ENCODE data around the gene ENOX2.
"Not testable (repeated sequence)": the region's sequence is repeated elsewhere in the genome, so short reads cannot be mapped to it uniquely, and the experiment has no call there.

Gene ENOX2

GRCh38 chrX:130830599-130831346 lies 72.2 kb downstream of the ENOX2 start:
- DNase-seq (ENCODE audit: low read depth in 1 of 2, low spot score in 1 of 2): no peak
- no peak for TF ChIP-seq JUND (IDR thresholded peaks at IDR 0.05; ENCODE audit: low read depth)
- in situ Hi-C loops (cut with HindIII; ENCODE audit: low pct_unique_long_range_greater_than_20kb, low sequenced_read_pairs): no loop called here

- DNase-seq (ENCODE audit: low read depth in 1 of 2, low spot score in 1 of 2): no peak
- TF ChIP-seq JUND (IDR thresholded peaks at IDR 0.05; ENCODE audit: low read depth): no peak
- in situ Hi-C loops (cut with HindIII; ENCODE audit: low pct_unique_long_range_greater_than_20kb, low sequenced_read_pairs): no loop called here
Observed at GRCh38 chrX:130829526-130830515, 73.2 kb downstream of the ENOX2 start.

DNA sequence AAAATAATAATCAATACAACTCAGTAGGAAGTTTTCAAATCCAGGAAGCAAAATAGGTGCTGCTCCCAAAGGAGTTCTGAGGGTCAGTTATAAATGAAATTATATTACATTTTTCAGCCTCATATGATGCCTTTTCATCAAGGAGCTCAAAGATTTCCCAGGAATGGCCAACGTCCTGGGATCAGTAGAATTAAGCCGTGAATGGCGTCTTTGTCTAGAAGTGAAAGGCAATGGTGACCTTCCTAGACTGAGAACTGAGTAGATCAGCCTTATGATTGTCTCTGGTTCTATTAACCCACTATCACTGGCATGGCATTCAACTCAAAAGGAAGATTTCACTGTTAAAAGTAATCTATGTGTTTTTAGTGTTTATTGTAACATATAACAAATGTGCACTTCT lies 74.4 kb downstream of the ENOX2 start:
- no peak for TF ChIP-seq JUND (IDR thresholded peaks at IDR 0.05; ENCODE audit: low read depth)
- no peak for DNase-seq (ENCODE audit: low read depth in 1 of 2, low spot score in 1 of 2)
- in situ Hi-C loops (cut with HindIII; ENCODE audit: low pct_unique_long_range_greater_than_20kb, low sequenced_read_pairs): no loop called here

- in situ Hi-C loops (cut with HindIII; ENCODE audit: low pct_unique_long_range_greater_than_20kb, low sequenced_read_pairs): no loop called here
- DNase-seq (ENCODE audit: low read depth in 1 of 2, low spot score in 1 of 2): no peak
- TF ChIP-seq JUND (IDR thresholded peaks at IDR 0.05; ENCODE audit: low read depth): no peak
Observed at GRCh38 chrX:130827648-130828047, 75.4 kb downstream of the ENOX2 start.

DNA sequence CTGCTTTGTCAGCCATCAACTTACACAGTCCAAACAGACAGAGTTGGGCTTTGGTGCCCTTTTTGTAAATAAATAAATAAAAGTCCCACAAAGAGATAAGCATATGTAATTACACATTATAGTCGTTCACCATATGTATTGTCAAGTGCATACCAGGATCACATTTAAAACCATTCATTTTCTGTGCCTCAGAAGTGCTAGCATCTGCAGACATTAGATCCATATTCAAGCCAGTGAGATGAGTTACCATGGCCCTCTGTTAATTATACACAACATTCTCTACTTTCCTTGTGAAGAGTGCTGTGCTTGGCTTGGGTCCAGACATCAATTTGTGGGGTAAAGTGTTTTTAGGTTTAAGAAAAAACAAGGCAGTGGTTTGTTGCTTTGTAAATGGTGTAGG lies 76.8 kb downstream of the ENOX2 start:
- no peak for TF ChIP-seq JUND (IDR thresholded peaks at IDR 0.05; ENCODE audit: low read depth)
- DNase-seq (ENCODE audit: low read depth in 1 of 2, low spot score in 1 of 2): no peak
- in situ Hi-C loops (cut with HindIII; ENCODE audit: low pct_unique_long_range_greater_than_20kb, low sequenced_read_pairs): no loop called here

DNA sequence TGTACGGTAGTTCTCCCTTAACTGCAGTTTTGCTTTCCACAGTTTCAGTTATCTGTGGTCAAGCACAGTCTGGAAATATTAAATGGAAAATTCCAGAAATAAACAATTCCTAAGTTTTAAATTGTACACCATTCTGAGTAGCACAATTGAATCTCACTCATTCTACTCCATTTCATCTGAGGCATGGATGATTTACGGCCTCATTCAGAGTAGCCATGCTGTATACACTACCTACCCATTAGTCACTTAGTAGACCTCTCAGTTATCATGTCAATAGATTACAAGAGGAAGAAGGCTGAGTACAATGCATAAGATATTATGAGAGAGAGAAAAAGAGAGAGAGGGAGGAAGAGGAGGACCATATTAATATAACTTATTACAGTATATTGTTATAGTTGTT lies 77.5 kb downstream of the ENOX2 start:
- in situ Hi-C loops (cut with HindIII; ENCODE audit: low pct_unique_long_range_greater_than_20kb, low sequenced_read_pairs): no loop called here
- TF ChIP-seq JUND (IDR thresholded peaks at IDR 0.05; ENCODE audit: low read depth): no peak
- DNase-seq (ENCODE audit: low read depth in 1 of 2, low spot score in 1 of 2): no peak

DNA sequence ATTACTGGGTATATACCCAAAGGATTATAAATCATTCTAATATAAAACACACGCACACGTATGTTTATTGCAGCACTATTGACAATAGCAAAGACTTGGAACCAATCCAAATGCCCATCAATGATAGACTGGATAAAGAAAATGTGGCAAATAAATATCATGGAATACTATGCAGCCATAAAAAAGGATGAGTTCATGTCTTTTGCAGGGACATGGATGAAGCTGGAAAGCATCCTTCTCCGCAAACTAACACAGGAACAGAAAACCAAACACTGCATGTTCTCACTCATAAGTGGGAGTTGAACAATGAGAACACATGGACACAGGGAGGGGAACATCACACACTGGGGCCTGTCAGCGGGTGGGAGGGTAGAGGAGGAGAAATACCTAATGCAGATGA lies 83.6 kb downstream of the ENOX2 start:
- in situ Hi-C loops (cut with HindIII; ENCODE audit: low pct_unique_long_range_greater_than_20kb, low sequenced_read_pairs); DNase-seq (ENCODE audit: low read depth in 1 of 2, low spot score in 1 of 2): not testable (repeated sequence)

- in situ Hi-C loops (cut with HindIII; ENCODE audit: low pct_unique_long_range_greater_than_20kb, low sequenced_read_pairs): not testable (repeated sequence)
Observed at GRCh38 chrX:130813932-130814331, 89.1 kb downstream of the ENOX2 start.

GRCh38 chrX:130810561-130810960 lies 92.4 kb downstream of the ENOX2 start:
- DNase-seq (ENCODE audit: low read depth in 1 of 2, low spot score in 1 of 2): no peak
- no peak for TF ChIP-seq JUND (IDR thresholded peaks at IDR 0.05; ENCODE audit: low read depth)
- in situ Hi-C loops (cut with HindIII; ENCODE audit: low pct_unique_long_range_greater_than_20kb, low sequenced_read_pairs): no loop called here

More at GRCh38 chrX:130813932-130814331, 89.1 kb downstream of the ENOX2 start:
- DNase-seq (ENCODE audit: low read depth in 1 of 2, low spot score in 1 of 2): not testable (repeated sequence)

- no peak for TF ChIP-seq JUND (IDR thresholded peaks at IDR 0.05; ENCODE audit: low read depth)
- in situ Hi-C loops (cut with HindIII; ENCODE audit: low pct_unique_long_range_greater_than_20kb, low sequenced_read_pairs): no loop called here
- DNase-seq (ENCODE audit: low read depth in 1 of 2, low spot score in 1 of 2): no peak
Observed at GRCh38 chrX:130805903-130806302, 97.1 kb downstream of the ENOX2 start.

GRCh38 chrX:130803537-130803936 lies 99.5 kb downstream of the ENOX2 start:
- DNase-seq (ENCODE audit: low read depth in 1 of 2, low spot score in 1 of 2): no peak
- TF ChIP-seq JUND (IDR thresholded peaks at IDR 0.05; ENCODE audit: low read depth): no peak
- in situ Hi-C loops (cut with HindIII; ENCODE audit: low pct_unique_long_range_greater_than_20kb, low sequenced_read_pairs): no loop called here

DNA sequence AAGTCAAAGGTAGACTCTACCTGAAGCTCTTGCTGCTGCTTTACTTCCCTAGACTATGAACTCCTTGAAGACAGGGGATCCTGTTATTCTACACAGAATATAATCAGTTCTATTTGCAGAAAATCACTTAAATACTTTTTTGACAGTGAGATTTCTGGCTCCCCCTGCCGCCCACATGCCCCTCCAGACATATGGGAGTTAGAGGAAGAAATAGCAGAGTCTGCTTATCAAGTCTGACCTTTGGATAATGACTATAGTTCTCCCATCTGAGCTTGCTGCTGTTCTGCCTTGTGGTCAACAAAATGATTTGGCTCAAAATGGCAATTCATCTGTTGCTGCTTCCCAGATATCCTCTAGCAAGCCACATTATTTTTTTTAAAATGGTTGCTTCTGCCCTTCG lies 101.1 kb downstream of the ENOX2 start:
- no peak for DNase-seq (ENCODE audit: low read depth in 1 of 2, low spot score in 1 of 2)
- in situ Hi-C loops (cut with HindIII; ENCODE audit: low pct_unique_long_range_greater_than_20kb, low sequenced_read_pairs): no loop called here

GRCh38 chrX:130799393-130799792 lies 103.6 kb downstream of the ENOX2 start:
- DNase-seq (ENCODE audit: low read depth in 1 of 2, low spot score in 1 of 2): no peak
- in situ Hi-C loops (cut with HindIII; ENCODE audit: low pct_unique_long_range_greater_than_20kb, low sequenced_read_pairs): no loop called here
- TF ChIP-seq JUND (IDR thresholded peaks at IDR 0.05; ENCODE audit: low read depth): no peak

More for the DNA sequence above, 101.1 kb downstream of the ENOX2 start:
- no peak for TF ChIP-seq JUND (IDR thresholded peaks at IDR 0.05; ENCODE audit: low read depth)
